Adipose tissue (tissue), 3 donors: ENCODE data around the gene ITGBL1. TPM values are rescaled to one million over a fixed set of nuclear protein-coding genes. Genes with fewer than 3 reads are reported as not detected.

ENCODE experiments used
- H3K27ac ChIP-seq: one replicate; pipeline ENCODE4 v1.5.1; 2013; ENCODE audit warnings: low read depth, low read length
- WGBS, 3 donors: extraction: QIAGEN DNeasy Blood & Tissue Kit; methylation state at CpG; one replicate each; pipeline ENCODE4 v1.1.7; 2013; 5-methylcytosine and 5-hydroxymethylcytosine counted together
- polyA plus RNA-seq, 3 donors: library from polyadenylated mRNA; stranded (reverse); fragments of 200-250 nt; gene quantifications; one replicate each; pipeline ENCODE4 v1.2.3, GENCODE V29; 2013
- donor health status: healthy with polysubstance abuse.
- donor health status: Bipolar disorder and iron deficiency.
- donor health status: healthy.

The ITGBL1 gene
- polyA plus RNA-seq, 3 donors = 0.36 to 1.6 (median 0.45) TPM

GRCh38 chr13:101645871-101646270 is 193.4 kb downstream of the ITGBL1 start:
- WGBS, 3 donors = 67 to 78% (median 70%) methylated on average over 1 of the region's 1 CpG
- H3K27ac ChIP-seq = no peak overlapping the region

DNA sequence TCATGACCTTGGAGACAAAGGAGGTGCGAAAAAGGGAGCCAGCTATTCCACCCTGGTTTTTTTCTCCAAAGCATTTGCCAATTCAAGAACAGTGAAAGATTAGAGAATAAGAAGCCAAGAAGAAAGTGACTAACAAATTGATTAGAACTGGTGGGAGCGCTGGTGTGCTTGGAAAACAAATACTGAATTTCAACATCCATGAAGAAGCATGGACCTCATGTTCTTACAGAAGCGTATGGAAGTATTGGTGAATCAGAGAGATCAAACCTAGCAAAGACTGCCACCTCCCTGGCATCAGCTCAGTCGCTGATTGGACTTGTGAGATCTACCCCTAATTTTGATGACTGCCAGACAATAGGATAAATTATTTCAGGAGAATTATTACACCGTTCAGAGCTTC is 195.3 kb downstream of the ITGBL1 start:
- 72 to 89% (median 84%) methylated on average over 5 of the region's 5 CpGs for WGBS, 3 donors
- H3K27ac ChIP-seq = no peak overlapping the region

- no peak overlapping the region for H3K27ac ChIP-seq
Observed at GRCh38 chr13:101648766-101649487, 196.5 kb downstream of the ITGBL1 start.

DNA sequence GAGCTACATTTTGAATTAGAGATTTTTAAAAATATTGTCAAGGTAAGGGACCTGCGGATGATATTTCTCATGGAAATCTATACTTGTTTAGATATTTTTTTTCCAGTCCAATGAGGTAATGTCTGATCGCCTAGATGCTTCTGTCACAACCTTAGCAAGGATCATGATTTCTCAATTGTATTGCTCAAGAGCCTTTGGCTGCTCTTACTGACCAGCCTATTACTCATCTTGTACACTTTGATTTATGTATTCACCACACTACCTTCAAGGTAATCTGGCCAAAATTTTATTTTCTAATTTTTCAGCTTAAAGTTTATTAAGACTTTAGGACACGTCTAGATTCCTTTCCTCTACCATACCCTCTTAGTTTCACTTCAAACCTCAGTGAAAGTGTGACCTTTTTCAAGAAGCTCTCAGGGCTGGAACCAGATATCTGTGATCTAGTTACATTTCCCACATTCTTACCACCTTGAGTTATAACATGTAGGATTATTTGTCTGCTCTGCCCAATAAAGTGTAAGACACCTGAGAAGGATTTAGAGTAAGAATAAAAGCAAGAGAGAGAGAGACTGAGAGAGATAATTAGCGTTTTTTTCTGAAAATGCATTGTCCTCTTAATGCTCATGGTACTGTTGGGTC is 197.1 kb downstream of the ITGBL1 start:
- no peak overlapping the region for H3K27ac ChIP-seq
- WGBS, 3 donors = 59 to 67% (median 60%) methylated on average over 4 of the region's 4 CpGs

DNA sequence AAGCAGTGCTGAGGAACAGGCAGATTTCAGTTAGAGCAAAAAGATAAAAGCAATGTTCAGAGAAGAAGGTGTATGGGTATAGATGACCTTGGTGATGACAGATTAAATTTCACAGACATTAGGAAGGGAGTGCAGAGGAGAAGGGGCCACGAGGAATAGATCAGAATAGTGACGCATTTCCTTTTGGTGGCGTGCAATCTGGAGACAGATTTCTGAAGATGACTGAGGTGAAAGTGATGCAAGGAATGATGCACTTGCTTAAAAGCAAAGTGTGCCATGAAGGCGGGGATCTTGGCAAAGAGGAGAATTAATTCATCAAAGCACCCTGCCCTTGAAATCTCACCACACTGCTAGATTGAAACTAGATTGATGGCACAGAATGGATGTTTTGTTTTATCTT is 202.4 kb downstream of the ITGBL1 start:
- 74 to 81% (median 76%) methylated on average over 4 of the region's 4 CpGs for WGBS, 3 donors

GRCh38 chr13:101655435-101655834 is 203.0 kb downstream of the ITGBL1 start:
- WGBS, 3 donors = 56 to 74% (median 73%) methylated on average over 3 of the region's 3 CpGs
- H3K27ac ChIP-seq = no peak overlapping the region

More for the DNA sequence above, 202.4 kb downstream of the ITGBL1 start:
- no peak overlapping the region for H3K27ac ChIP-seq

DNA sequence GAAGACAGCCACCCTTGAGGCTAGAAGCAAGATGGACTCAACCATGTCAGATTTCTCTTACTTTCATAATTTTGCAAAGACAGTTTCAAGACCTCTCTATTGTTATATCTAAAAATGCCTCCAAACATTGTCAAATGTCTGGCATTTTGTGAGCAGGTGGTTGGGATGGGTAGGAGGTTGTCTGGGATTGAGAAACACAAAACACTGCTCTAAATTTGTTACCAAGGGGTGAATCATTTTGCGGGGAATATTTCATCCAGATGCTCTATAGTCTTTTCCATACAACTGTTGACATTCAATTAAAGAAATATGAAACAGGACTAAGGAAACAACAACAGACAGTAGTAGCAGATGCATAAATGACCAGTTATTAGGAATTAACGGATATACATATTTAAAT is 208.2 kb downstream of the ITGBL1 start:
- WGBS, 3 donors = 82 to 95% (median 88%) methylated on average over 2 of the region's 2 CpGs
- H3K27ac ChIP-seq = no peak overlapping the region

- WGBS, 3 donors = 39 to 47% (median 43%) methylated on average over 4 of the region's 4 CpGs
- no peak overlapping the region for H3K27ac ChIP-seq
Observed at GRCh38 chr13:101661839-101662238, 209.4 kb downstream of the ITGBL1 start.

DNA sequence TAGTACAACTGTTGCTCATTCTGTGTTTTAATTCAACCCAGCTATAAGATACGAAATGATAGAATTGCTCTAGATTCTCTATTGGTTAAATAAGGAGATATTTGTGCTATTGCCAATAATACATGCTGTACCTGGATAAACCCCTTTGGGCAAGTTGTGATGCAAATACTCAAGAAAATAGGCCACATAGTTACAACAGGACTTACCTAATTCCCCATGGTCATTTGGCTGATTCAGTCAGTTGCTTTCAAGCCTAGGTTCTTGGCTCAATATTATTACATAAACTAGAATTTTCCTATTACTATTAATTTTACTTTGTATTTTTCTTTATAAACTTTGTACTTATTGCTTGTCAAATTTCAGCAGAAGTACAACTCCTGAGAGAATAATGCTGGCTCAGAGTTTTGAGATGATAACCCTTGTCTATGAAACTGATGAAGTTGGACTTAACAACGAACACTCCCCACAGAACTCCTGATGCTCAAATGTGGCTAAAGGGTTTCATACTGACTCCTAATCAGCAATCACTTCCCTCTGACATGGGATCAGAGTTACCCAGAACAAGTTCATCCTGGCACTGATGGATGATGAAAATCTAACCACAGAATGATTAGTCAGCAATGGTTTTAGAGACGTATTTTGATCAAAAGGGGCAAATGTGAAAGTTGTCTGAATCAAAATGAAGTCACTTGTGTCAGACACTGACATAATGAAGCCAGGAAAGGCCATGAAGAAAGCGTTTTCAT is 221.1 kb downstream of the ITGBL1 start:
- no peak overlapping the region for H3K27ac ChIP-seq
- 44 to 75% (median 63%) methylated on average over 4 of the region's 4 CpGs for WGBS, 3 donors

- H3K27ac ChIP-seq = no peak overlapping the region
Observed at GRCh38 chr13:101681834-101682233, 229.4 kb downstream of the ITGBL1 start.

GRCh38 chr13:101686003-101686402 is 233.5 kb downstream of the ITGBL1 start:
- WGBS, 3 donors = 83 to 89% (median 84%) methylated on average over 2 of the region's 2 CpGs
- H3K27ac ChIP-seq = no peak overlapping the region

DNA sequence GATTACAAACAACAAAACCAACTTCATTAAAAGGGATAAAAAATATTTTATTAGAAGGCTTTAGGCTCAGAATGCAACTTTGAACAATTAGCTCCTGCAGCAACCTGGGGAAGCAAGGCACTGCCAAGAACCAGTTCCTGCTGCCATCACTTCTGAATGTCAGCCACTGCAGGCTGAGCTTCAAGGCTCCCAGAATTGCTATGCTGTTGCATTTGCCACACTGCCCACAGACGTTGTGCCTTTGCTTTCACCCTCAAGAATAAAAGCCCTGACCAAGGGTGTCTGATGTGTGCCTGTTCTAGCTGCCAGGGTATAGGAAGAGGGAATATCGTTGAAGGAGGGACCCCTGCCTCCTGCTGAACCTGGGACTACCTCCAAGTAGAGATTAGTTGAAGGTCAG is 238.4 kb downstream of the ITGBL1 start:
- H3K27ac ChIP-seq = no peak overlapping the region
- WGBS, 3 donors = 29 to 49% (median 44%) methylated on average over 2 of the region's 2 CpGs

DNA sequence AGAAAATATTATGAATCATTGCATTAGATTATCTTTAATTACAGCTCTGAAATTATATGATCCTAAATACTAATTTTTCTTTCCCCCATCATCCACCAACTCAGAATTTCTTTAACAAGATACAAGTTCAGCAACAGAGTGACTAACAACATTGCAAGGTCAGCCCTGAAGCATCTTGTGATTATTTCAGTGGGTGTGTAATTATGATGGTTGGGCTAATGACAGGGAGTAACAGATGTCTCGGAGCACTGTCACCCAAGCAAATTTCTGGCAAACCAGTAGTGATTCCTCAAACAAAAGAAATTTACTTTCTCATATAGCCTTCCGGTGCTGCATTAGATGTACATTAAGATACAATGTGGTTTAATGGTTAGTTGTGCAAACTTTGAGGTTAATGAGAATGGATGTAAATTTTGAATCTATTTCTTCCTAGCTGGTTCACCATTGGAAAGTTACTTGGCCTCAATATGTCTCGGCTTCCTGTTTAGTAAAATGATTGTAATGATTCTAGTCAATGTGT is 238.9 kb downstream of the ITGBL1 start:
- H3K27ac ChIP-seq = no peak overlapping the region
- WGBS, 3 donors = 77 to 84% (median 83%) methylated on average over 3 of the region's 3 CpGs

- WGBS, 3 donors = 63 to 90% (median 83%) methylated on average over 4 of the region's 4 CpGs
- no peak overlapping the region for H3K27ac ChIP-seq
Observed at GRCh38 chr13:101695870-101696516, 243.5 kb downstream of the ITGBL1 start.

GRCh38 chr13:101697745-101698144 is 245.3 kb downstream of the ITGBL1 start:
- 40 to 65% (median 56%) methylated on average over 3 of the region's 3 CpGs for WGBS, 3 donors
- H3K27ac ChIP-seq = no peak overlapping the region

DNA sequence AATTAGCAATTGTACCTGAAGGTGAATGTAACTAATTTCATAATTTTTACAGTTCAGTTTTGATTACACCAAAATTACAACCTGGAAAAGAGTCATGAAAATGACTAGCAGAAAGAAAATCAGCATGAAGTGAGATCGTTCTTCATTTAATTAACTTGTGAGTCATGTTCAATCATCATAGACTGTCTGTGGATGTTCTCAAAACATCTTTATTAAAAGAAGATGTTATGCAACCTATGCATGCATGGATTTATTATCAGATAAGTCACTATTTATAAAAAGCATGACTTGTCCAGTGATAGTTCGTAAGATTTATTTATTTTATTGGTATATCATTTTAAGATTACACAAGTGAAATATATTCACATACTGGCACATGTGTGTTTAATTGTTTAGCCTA is 245.9 kb downstream of the ITGBL1 start:
- no peak overlapping the region for H3K27ac ChIP-seq
- 68 to 84% (median 80%) methylated on average over 2 of the region's 2 CpGs for WGBS, 3 donors

- WGBS, 3 donors = 70 to 72% (median 72%) methylated on average over 3 of the region's 3 CpGs
- H3K27ac ChIP-seq = no peak overlapping the region
Observed at GRCh38 chr13:101700598-101700997, 248.1 kb downstream of the ITGBL1 start.

- 84 to 97% (median 88%) methylated on average over 1 of the region's 1 CpG for WGBS, 3 donors
Observed at GRCh38 chr13:101703081-101703480, 250.6 kb downstream of the ITGBL1 start.

GRCh38 chr13:101703838-101704237 is 251.4 kb downstream of the ITGBL1 start:
- 54 to 84% (median 79%) methylated on average over 3 of the region's 3 CpGs for WGBS, 3 donors
- H3K27ac ChIP-seq = no peak overlapping the region

More at GRCh38 chr13:101703081-101703480, 250.6 kb downstream of the ITGBL1 start:
- H3K27ac ChIP-seq = no peak overlapping the region
